Hepatocyte (in vitro differentiated cells): Measurements from ENCODE around the gene CFAP97. TPM values are rescaled to one million over a fixed set of nuclear protein-coding genes. Genes with fewer than 3 reads are reported as not detected.

ENCODE experiments used
- DNase-seq: peaks from one replicate; pipeline ENCODE4 v3.0.0-alpha.2; 2016; ENCODE audit warnings: low spot score
- H2AFZ ChIP-seq: fragments of 200-600 bp; sonication (generic); 2 replicates; pipeline ENCODE4 v1.6.0; 2016; ENCODE audit warnings: antibody characterized with exemption, mild to moderate bottlenecking
- H3K27ac ChIP-seq: fragments of 200-600 bp; sonication (generic); 2 replicates; pipeline ENCODE4 v1.5.1; 2016; ENCODE audit warnings: mild to moderate bottlenecking
- H3K27me3 ChIP-seq: fragments of 200-600 bp; sonication (generic); 2 replicates; pipeline ENCODE4 v1.6.1; 2016
- H3K36me3 ChIP-seq: fragments of 200-600 bp; sonication (generic); replicated peaks from 2 replicates; pipeline ENCODE4 v1.5.1; 2016; ENCODE audit warnings: low read depth; ENCODE audit not compliant: insufficient read depth
- H3K4me1 ChIP-seq: fragments of 200-600 bp; sonication (generic); 2 replicates; pipeline ENCODE4 v1.5.1; 2016; ENCODE audit warnings: mild to moderate bottlenecking, moderate library complexity; ENCODE audit not compliant: insufficient read depth
- H3K4me2 ChIP-seq: fragments of 200-600 bp; sonication (generic); 2 replicates; pipeline ENCODE4 v1.6.0; 2016
- H3K4me3 ChIP-seq: fragments of 200-600 bp; sonication (generic); 2 replicates; pipeline ENCODE4 v1.5.1; 2016; ENCODE audit warnings: mild to moderate bottlenecking
- H3K79me2 ChIP-seq: fragments of 200-600 bp; sonication (generic); 2 replicates; pipeline ENCODE4 v1.6.0; 2017; ENCODE audit warnings: mild to moderate bottlenecking
- H3K9me2 ChIP-seq: fragments of 200-600 bp; sonication (generic); replicated peaks from 2 replicates; pipeline ENCODE4 v1.6.0; 2017; ENCODE audit warnings: mild to moderate bottlenecking; ENCODE audit not compliant: insufficient read depth
- H3K9me3 ChIP-seq: fragments of 200-600 bp; sonication (generic); 2 replicates; pipeline ENCODE4 v1.5.1; 2016; ENCODE audit warnings: low read depth, mild to moderate bottlenecking
- H4K20me1 ChIP-seq: fragments of 200-600 bp; sonication (generic); 2 replicates; pipeline ENCODE4 v1.6.0; 2016; ENCODE audit warnings: mild to moderate bottlenecking; ENCODE audit not compliant: insufficient read depth, poor library complexity, severe bottlenecking
- CTCF ChIP-seq: fragments of 200-600 bp; sonication (generic); IDR thresholded peaks from 2 replicates; pipeline ENCODE4 v1.5.1; 2016; ENCODE audit warnings: antibody characterized with exemption, mild to moderate bottlenecking; ENCODE audit not compliant: poor library complexity
- EZH2 ChIP-seq: fragments of 200-600 bp; sonication (generic); IDR thresholded peaks from 2 replicates; pipeline ENCODE4 v1.6.1; 2016; ENCODE audit warnings: antibody characterized with exemption, mild to moderate bottlenecking, borderline replicate concordance
- EZH2phosphoT487 ChIP-seq: fragments of 200-600 bp; sonication (generic); IDR thresholded peaks from one replicate; pipeline ENCODE4 v1.6.1; 2018; ENCODE audit warnings: antibody characterized with exemption, mild to moderate bottlenecking, low read depth, moderate library complexity; ENCODE audit not compliant: unreplicated experiment, severe bottlenecking
- WGBS: methylation state at CpG from one replicate; pipeline ENCODE4 v1.1.6; 2016; ENCODE audit warnings: low lambda C conversion rate; ENCODE audit errors: missing lambda C conversion rate; 5-methylcytosine and 5-hydroxymethylcytosine counted together
- polyA plus RNA-seq: library from polyadenylated mRNA; unstranded; fragments of >200 nt; fragmentation: Nextera tagmentation; extraction: Ambion mirVana; gene quantifications from 2 replicates; pipeline ENCODE4 v1.2.1, GENCODE V29; 2016
- total RNA-seq: library from RNA; depleted of rRNA; stranded (reverse); fragments of >200 nt; gene quantifications from 2 replicates; pipeline ENCODE4 v1.2.3, GENCODE V29; 2014

CFAP97 gene
- total and polyA plus RNA-seq, 2 experiments from 2014 or later, result 16.5 to 28.9 TPM

GRCh38 chr4:185127021-185127925 lies 76.5 kb downstream of the CFAP97 start:
- Histone ChIP-seq H3K9me2 (no peaks in the 10 kb centered on the region), H2AFZ (peak overlapping the region; percentile 94), H3K9me3 (no peaks in the 10 kb centered on the region), H3K4me2 (peak overlapping the region; percentile 100), H4K20me1 (no peaks in the 10 kb centered on the region), H3K36me3 (no peaks in the 10 kb centered on the region), H3K27me3 (peaks cover 19% of the 10 kb centered on the region), H3K4me1 (peaks cover 9% of the 10 kb centered on the region), H3K79me2 (no peaks in the 10 kb centered on the region), H3K27ac (no peak overlapping the region), H3K4me3 (peak overlapping the region; percentile 75)
- 8% methylated on average over 63 of the region's 64 CpGs for WGBS
- peak; percentile 28 for DNase-seq
- TF ChIP-seq EZH2phosphoT487 (no peak), EZH2 (no peak), CTCF (no peak)

- no peaks in the 10 kb centered on the region for H4K20me1 ChIP-seq
- no peak overlapping the region for H3K27ac ChIP-seq
- H2AFZ ChIP-seq, result no peak overlapping the region
- TF ChIP-seq CTCF (no peak), EZH2 (no peak), EZH2phosphoT487 (no peak)
- no peaks in the 10 kb centered on the region for H3K9me2 ChIP-seq
- no peaks in the 10 kb centered on the region for H3K79me2 ChIP-seq
- no peaks in the 10 kb centered on the region for H3K36me3 ChIP-seq
- peaks cover 19% of the 10 kb centered on the region for H3K27me3 ChIP-seq
- no peaks in the 10 kb centered on the region for H3K9me3 ChIP-seq
- 81% methylated on average over 3 of the region's 3 CpGs for WGBS
- H3K4me1 ChIP-seq, result peaks cover 9% of the 10 kb centered on the region
- H3K4me3 ChIP-seq, result no peak overlapping the region
- no peak overlapping the region for H3K4me2 ChIP-seq
- no peak for DNase-seq
These were observed 79.8 kb downstream of the CFAP97 start for GRCh38 chr4:185124006-185124405.

- WGBS, result 83% methylated on average over 6 of the region's 6 CpGs
- no peak for DNase-seq
- no peak overlapping the region for H3K4me2 ChIP-seq
- no peaks in the 10 kb centered on the region for H3K9me2 ChIP-seq
- TF ChIP-seq EZH2 (no peak), EZH2phosphoT487 (no peak), CTCF (no peak)
- H3K9me3 ChIP-seq, result no peaks in the 10 kb centered on the region
- H4K20me1 ChIP-seq, result no peaks in the 10 kb centered on the region
- no peak overlapping the region for H3K4me3 ChIP-seq
- no peak overlapping the region for H3K27ac ChIP-seq
- H3K4me1 ChIP-seq, result peaks cover 8% of the 10 kb centered on the region
- H3K36me3 ChIP-seq, result no peaks in the 10 kb centered on the region
- no peaks in the 10 kb centered on the region for H3K79me2 ChIP-seq
- peaks cover 10% of the 10 kb centered on the region for H3K27me3 ChIP-seq
- H2AFZ ChIP-seq, result no peak overlapping the region
These were observed 81.0 kb downstream of the CFAP97 start for GRCh38 chr4:185122681-185123345.
